Urothelium cell line (cell line): ENCODE results near the gene GPR137C.

Experiments used
- DNase-seq: peaks from one replicate; pipeline ENCODE4 v3.0.0; 2011; ENCODE audit warnings: low spot score, mixed read lengths
- FAIRE-seq: peaks from 2 replicates; lab custom pipeline; 2011; peaks lifted over from hg19 to GRCh38; lab: Jason Lieb, UNC

Gene GPR137C, protein sequence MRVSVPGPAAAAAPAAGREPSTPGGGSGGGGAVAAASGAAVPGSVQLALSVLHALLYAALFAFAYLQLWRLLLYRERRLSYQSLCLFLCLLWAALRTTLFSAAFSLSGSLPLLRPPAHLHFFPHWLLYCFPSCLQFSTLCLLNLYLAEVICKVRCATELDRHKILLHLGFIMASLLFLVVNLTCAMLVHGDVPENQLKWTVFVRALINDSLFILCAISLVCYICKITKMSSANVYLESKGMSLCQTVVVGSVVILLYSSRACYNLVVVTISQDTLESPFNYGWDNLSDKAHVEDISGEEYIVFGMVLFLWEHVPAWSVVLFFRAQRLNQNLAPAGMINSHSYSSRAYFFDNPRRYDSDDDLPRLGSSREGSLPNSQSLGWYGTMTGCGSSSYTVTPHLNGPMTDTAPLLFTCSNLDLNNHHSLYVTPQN

DNA sequence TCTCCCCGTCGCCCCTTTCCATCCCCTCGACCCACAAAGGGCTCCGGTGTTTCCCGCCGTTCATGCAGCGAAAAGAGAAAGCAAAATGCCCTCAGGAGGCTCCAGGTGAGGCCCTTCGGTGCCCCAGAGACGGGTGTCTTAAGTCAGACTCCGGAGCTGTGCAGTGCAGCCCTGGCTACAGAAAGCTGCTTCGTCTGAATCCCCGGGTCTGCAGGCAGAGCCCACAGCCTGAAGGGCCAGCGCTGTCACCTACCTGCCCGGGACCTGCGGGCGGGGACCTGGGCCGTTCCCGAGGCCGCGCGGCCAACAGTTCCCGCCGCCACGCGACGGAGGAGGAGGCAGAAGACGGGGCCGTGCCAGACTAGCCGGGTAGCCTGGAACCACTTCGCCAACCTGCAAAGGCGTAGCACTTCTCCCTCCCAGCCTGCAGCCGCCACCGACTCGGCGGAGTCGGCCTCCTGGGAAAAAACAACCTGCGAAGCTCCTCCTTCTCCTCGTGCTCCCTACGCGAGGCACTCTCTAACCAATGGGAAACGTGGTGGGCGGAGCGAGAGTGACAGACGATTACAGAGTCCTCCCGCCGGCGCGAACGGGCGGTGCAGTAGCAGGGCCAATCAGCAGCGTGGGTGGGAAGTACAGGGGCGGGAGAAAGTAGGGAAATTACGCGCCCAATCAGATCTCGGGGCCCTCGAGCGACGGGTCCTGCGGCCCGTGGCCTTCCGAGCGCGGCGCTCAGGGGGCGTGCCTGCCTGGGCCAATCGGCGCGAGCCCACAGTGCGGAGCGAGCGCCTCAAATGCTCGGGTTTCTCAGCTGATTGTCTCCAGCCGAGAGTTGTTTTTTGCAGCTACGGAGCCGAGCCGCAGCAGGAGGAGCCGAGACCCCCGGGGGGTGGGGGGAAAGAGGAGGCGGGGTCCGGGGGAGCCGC, at the start of gene GPR137C, which contains the start of gene TXNDC16:
TSS of gene GPR137C (plus strand) at position 774 of the 926 bp plus-strand sequence. CDS start 312 bp downstream, outside the sequence.
TSS of gene TXNDC16 (minus strand) at position 443 of the 926 bp plus-strand sequence. CDS start 8,948 bp downstream, outside the sequence.
- peak; percentile 99 for FAIRE-seq

DNA sequence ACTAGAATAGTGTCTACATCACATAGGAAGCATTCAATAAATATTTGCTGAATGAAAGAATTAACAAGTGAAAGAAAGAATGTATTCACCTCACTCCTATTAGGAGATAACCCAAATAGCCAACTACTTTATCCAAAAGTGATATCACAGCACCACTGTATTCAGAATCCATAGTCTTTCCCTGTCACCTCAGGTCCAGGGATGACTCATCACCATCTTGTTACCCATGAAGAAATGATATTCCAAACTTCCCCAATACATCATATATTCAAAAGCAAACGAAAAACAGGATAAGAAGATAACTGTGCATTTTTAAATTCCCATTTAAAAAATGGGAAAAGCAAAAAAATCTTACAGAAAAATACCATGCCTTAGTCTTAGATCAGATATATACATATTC, 39.4 kb upstream of the GPR137C start:
- DNase-seq (no peak), FAIRE-seq (no peak)

More for the DNA sequence above, at the start of gene GPR137C, which contains the start of gene TXNDC16:
- DNase-seq = peak; percentile 100

DNA sequence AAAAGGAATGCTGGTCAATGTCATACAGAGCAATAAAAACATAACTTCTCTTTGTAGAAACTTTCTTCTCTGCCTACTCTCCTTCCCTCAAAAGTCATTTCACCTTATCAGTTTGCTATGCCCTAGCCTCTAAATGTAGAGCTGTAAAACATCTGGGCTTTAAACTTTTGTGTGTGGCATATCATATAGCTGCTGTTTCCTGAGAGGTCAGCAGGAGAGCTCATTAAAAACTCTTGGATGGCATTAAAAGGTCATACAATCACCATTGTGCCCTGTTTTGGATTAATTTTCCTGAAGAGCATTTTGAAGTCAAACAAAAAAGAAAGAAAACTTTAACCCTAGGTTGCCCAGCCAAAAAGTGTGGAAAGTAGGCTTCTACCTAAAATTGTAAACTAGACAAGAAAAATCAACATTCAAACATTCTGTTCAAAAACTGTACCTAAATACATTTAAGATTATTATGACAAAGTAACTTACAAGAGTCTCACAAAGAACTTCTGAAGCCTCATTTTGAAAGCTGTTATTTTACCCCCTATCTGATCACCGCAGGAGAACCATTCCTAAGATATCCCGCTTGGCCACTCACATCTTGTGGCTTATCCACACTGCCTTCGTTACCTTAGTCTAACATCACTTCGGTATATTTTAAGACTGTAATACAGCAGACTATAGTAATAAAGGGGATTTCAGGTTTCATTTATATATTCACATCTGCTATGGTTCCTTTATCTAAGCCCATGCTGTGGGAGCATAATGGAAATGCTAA, 38.4 kb upstream of the GPR137C start:
- FAIRE-seq (no peak), DNase-seq (no peak)

DNA sequence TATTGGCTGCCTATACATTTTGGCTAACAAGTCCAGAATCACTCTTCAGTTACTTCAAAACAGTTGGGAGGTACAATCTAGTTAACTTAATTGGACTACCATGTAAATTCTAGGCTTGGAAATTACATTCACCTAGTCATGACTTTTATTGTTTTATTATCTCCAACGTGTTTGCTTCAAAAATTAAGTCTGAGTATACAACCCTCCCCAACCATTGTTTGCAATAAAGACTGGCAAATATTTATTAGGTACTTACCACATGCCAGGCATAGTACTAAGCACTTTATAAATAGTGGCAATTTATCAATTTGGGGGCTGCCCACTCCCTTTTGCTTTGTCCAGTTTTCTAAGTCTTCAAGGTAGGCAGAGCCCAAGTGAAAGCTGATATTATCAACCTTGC, 30.6 kb upstream of the GPR137C start:
- FAIRE-seq (no peak), DNase-seq (no peak)

DNA sequence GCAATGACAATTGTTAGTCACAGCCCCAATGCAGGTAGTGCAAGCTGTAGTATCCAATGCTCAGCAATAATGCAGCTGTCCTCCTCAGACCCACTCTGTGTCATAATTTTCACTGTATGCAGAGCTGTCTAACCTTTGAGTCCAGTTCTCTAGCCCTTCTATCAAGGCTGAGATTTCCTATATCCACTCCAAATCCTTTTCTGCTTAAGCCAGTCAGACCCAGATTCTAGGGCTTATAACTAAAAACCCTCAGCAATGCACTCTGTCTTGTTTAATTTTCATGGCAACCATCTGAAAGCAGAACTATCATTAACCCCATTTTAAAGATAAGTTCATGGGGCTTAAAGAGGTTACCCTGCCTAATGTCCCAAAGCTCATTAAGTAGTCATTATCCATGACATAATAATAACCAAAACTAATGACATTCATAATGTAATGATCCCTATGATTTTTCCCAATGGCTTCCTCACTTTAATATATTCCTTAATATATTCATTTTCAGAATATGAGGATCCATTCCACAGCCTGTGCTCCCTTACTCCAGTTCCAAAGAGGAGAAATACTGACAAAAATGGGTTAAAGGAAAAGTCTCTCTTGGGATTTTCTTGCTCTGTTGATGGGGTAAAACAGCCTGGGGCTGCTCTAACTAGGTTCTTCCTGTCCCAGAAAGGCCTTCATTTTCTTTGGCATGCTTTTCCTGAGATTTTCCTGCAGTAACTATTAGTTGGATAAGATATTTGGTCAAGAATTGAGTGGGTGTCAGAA, 29.9 kb upstream of the GPR137C start:
- DNase-seq (no peak), FAIRE-seq (no peak)

DNA sequence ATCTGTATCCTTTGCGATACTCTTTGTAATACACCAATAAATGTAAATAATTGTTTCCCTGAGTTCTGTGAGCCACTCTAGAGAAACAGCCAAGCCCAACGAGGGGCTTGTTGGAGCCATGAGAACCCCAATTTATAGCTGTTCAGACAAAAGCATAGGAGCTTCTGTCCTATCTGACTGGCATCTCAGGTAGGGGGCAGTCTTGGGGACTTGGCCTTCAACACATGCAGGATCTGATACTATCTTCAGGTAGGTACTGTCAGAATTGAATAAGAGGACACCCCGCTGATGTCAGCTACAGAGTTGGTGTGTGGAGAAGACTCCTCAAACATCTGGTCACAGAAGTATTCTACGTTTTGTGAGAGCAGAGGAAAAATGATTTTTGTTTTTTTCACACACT, 25.6 kb upstream of the GPR137C start:
- FAIRE-seq = no peak
- DNase-seq = no peak

DNA sequence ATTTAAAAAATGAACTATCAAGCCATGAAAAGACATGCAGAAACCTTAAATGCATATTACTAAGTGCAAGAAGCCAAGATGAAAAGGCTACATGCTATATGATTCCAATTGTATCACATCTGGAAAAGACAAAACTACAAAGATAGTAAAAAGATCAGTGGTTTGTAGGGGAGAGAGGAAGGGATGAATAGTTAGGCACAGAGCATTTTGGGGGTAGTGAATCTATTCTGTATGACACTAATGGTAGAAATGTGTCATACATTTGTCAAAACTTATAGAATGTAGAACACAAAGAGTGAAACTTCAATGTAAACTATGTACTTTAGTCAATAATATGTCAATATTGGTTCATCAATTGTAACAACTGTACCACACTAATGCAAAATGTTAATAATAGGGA, 21.2 kb upstream of the GPR137C start:
- DNase-seq = no peak
- peak; percentile 40 for FAIRE-seq

DNA sequence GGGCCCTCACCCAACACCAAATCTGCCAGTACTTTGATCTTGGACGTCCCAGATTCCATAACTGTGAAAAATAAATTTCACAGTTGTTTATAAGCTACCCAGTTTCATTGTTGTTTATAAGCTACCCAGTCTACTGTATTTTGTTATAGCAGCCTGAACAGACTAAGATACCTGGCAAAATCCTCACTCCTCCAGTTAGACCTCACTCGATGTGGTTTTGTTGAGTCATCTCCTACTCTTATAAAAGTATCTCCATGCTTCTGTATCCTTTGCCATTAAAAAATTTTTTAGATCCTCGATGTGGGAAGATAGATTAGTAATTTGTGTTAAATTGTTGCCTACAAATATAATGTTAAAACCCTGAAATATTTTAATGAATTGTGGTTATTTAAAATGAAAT, 16.4 kb upstream of the GPR137C start:
- FAIRE-seq (no peak), DNase-seq (no peak)

DNA sequence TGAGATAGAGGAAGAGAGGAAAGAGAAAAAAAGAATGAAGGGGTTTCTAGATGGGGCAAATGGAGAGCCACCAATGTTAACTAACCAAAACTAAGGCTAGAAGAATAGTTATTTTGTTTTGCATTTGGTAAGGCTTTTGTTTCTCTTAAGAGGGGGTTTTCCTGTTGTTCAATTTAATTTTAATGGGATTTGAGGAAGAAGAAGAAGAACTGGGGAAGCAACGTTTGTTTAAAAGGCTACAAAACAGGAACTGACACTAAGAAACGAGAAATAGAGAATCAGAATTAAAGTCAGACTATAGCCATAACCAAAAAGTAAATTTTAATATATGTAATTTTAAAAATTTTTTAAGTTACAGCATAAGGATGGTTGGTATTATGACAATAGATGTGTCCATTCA, 14.0 kb upstream of the GPR137C start:
- DNase-seq = no peak
- no peak for FAIRE-seq

DNA sequence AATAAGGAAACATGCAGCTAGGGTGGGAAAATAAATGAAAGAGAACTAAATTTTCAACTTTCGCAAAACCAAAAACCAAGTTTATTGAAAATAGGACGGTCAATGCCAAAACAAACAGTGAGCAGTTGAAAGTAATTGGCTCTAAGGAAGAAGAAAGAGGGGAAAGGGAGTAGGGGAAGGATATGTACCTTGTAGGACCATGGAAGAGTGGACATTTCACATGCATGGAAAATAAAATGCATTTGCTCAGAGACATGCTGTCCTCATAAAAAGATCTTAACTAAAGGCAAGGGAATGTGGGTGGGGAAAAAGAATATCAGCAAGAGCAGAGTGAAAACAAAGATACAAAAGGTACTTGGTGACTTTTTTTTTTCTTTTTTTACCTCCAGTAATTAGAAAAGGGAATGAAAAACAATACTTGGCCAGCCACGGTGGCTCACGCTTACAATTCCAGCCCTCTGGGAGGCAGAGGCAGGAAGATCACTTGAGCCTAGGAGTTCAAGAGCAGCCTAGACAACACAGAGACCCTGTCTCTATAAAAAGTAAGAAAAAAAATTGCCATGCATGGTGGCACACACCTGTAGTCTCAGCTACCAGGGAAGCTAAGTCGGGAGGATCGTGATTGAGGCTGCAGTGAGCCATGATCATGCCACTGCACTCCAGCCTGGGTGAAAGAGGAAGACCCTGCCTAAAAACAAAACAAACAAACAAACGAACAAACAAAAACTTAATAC, 6.9 kb upstream of the GPR137C start:
- DNase-seq = no peak
- no peak for FAIRE-seq

DNA sequence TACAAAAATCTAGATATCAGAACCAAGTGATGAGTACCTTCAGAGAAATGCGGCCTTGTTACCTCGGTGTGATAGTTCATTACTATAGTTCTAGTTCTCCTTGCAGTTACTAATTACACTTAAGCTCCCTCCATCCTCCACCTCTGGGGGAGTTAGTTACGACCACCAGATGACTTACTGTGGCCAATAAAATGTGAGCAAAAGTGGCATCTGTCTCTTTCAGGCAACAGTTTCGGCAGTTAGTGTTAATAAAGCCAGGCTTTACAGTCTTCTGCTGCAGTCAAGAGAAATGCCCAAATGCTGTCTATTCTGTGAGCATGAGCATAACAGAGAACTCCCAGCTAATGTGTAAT, 6.3 kb upstream of the GPR137C start:
- DNase-seq (no peak), FAIRE-seq (peak; percentile 63)

DNA sequence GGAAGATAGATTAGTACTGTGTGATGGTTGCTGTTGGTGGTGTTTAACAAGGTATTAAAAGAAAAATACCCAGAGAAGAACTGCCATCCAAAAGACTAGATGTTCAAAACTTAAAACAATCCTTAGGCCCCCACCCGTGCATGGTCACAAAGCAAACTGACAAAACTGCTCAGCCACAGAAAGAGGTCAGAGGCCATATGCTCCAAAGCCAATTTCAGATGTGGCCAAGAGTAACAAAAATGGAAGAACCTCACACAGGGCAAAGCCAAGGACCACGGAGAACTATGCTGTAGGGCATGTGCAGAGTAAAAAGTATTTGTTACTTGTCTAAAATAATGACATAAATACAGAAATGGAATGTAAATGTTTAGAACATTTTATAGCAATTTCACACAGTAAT, 5.6 kb upstream of the GPR137C start:
- DNase-seq (no peak), FAIRE-seq (no peak)

DNA sequence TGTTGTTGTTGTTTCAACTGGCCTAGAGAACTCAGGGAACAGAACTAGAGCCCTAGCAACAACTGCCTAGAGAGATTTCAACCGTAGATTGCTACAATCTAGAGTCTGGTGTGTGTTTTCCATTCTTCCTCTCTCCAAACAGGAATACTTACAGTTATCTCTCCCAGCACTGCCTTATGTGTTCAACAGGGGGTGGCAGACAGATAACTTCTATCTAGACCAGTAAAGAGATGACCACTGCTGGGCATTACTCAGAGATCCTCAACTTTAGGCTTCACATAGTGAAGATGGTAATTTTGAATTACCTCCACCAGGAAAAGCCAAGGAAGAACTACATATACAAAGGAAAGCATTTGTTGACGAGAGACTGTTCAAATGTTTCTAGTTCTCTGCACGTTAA, 5.1 kb upstream of the GPR137C start:
- FAIRE-seq (no peak), DNase-seq (no peak)

DNA sequence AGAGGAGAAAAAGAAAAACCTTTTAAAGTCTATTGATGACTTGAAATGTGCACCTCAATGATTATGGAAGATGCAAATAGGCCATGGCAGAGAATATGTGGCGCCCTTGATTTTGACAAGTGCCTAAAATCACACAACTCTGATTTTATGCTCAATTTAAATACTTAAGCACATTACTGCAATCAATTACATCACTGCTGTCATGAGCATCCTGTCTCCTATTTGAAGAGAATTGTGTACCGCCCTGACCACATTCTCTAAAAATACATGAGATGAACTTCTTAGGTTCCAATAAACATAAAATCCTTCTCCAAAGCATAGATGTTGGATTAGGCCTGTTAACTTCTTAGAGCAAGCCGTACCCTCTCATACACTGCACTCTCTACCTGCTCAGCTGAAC, 2.0 kb upstream of the GPR137C start:
- FAIRE-seq = no peak
- no peak for DNase-seq

DNA sequence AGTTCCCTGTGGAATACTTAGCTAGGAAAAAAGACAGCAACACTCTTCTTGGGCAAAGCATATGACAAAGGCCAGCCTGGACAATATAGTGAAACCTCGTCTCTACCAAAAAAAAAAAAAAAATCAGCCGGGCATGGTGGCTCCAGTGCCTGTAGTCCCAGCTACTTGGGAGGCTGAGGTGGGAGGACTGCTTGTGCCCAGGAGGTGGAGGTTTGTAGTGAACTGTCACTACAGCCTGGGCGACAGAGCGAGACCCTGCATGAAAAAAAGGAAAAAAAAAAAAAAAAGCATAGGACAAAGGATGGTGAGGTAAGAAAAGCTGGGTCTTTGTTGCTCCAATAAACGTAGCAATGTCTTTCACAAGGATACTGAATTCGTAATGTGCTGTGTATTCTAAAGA, 1.4 kb upstream of the GPR137C start:
- FAIRE-seq = no peak
- no peak for DNase-seq

DNA sequence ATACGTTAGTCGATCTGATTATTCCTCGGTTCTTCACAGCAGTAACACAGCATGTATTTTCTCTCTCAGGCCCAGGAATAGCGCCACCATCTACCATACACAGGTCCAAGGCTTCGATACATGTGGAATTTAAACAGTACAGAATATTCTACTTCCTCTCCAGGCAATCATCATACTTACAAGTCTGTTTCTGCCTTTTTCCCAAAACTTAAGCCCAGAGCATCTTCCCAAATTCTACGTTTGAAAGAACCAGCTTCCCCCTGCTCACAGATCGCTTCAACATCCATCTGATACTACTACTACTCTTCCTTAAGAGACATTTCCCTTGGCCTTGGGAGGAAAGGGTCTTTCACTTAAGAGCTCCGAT, 957 bp upstream of the GPR137C start:
- FAIRE-seq (peak; percentile 48), DNase-seq (peak; percentile 33)

DNA sequence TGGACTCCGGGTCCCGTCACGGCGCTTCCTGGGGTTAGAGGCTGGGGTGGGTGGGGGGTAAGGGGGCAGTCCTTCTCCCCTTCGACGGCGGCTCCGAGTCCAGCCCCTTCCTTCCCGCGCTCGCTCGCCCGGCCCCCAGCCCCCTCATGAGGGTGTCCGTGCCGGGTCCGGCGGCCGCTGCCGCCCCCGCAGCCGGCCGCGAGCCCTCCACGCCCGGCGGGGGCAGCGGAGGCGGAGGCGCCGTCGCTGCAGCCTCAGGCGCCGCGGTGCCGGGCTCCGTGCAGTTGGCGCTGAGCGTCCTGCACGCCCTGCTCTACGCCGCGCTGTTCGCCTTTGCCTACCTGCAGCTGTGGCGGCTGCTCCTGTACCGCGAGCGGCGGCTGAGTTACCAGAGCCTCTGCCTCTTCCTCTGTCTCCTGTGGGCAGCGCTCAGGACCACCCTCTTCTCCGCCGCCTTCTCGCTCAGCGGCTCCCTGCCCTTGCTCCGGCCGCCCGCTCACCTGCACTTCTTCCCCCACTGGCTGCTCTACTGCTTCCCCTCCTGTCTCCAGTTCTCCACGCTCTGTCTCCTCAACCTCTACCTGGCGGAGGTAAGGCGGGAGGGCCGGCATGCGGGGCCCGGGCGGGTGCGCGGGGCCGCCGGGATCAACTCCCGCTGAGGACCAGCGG, 500 bp downstream of the GPR137C start:
- DNase-seq = no peak
- peak; percentile 84 for FAIRE-seq

DNA sequence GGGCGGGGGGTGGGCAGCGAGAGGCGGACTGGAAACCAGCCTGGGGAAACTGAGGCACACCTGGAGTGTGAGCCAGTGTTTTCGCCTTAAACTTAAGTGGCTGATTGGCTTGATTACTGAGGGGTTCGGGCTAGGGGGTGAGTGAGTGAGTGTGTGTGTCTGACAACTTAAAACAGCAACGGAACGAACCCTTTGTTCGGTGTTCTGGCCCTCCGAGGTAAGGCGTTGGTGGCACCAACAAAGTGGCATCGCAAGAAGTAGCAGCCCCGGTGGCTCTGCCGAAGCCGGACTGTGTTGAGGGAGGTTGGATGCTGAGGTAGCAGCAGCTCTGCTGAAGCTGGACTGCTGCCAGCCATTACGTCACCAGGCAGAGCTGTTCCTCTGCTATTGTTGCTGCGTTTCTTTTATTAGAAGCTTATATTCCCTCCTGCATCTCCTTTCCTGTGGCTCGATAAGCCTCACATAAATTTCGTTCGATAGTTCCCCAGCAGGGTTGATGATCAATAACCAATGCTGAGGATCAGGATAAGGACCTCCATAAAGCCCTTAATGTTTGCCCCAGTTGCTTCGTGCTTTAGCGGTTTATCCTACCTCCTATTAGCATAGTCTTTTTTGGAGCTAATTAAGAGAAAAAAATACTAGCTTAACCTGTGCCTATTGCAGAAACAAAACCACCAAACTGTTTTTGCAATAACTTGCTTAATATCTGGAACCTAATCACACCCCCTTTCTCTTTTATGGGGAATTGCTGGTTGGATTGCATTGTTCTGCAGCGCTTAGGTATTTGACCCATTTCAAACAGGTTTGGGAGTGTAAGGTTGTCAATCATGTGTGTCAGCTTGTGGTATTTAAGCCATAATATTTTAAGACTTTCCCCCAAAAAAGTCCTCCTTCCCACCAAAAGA, 1.3 kb downstream of the GPR137C start:
- FAIRE-seq = peak; percentile 99
- peak; percentile 87 for DNase-seq
